ENCODE measurements around the gene TGFB2. TPM values are rescaled to one million over a fixed set of nuclear protein-coding genes. Genes with fewer than 3 reads are reported as not detected.

Gene TGFB2
- total and polyA plus RNA-seq, 2 donors (not counting 1 experiment from before 2014, with no cell fraction given) = 0.55 to 0.76 TPM

- H3K9me3 Mint-ChIP-seq (ENCODE audit: insufficient read depth) = no peaks in the 10 kb centered on the region
- no peak overlapping the region for H3K27ac Mint-ChIP-seq
- Histone ChIP-seq H3K4me3 (ENCODE audit: control extremely low read depth in 1 of 5, extremely low read depth in 1 of 5, insufficient read depth in 1 of 5, low read depth in 2 of 5, low read length in 4 of 5) (no peak overlapping the region), H3K27me3 (replicated peaks in 1 of 4; ENCODE audit: control extremely low read depth in 1 of 4, control insufficient read depth in 3 of 4, insufficient read depth in 4 of 4, low read length in 3 of 4) (no peaks in the 10 kb centered on the region), H3K4me1 (ENCODE audit: control insufficient read depth in 2 of 2, insufficient read depth in 2 of 2, low read length in 2 of 2) (peaks cover 9 to 16% of the 10 kb centered on the region in 2 donors), H3K27ac (ENCODE audit: low read length in 2 of 2) (no peak overlapping the region), H3K79me2 (ENCODE audit: control insufficient read depth, insufficient read depth, low read length) (no peaks in the 10 kb centered on the region), H2AFZ (ENCODE audit: insufficient read depth, low read depth, low read length, poor library complexity, severe bottlenecking) (no peak overlapping the region), H3K9me3 (ENCODE audit: control extremely low read depth in 1 of 3, control insufficient read depth in 2 of 3, insufficient read depth in 1 of 3, low read length in 2 of 3) (no peaks in the 10 kb centered on the region), H3K36me3 (replicated peaks in 1 of 2; ENCODE audit: control extremely low read depth in 1 of 2, control insufficient read depth in 1 of 2, extremely low read depth in 1 of 2, insufficient read depth in 2 of 2, low read length in 1 of 2) (no peaks in the 10 kb centered on the region), H4K20me1 (ENCODE audit: control insufficient read depth, insufficient read depth, low read length, poor library complexity, severe bottlenecking) (no peaks in the 10 kb centered on the region), H3K4me2 (replicated peaks; ENCODE audit: low read depth, low read length, poor library complexity, severe bottlenecking) (no peak overlapping the region), H3K9ac (ENCODE audit: low read length) (no peak overlapping the region)
- ChIA-PET POLR2A (no interaction called here), CTCF (interaction anchor here (1.0 to 2.7 kb wide), 2 partner anchors 12 to 1045 kb away, joined by 4 to 13 read pairs; no protein-coding TSS in a partner anchor)
- peaks cover 2% of the 10 kb centered on the region for H3K4me1 Mint-ChIP-seq
- DNase-seq (no peak), ATAC-seq (ENCODE audit: low read depth) (no peak)
- H3K4me3 Mint-ChIP-seq = no peak overlapping the region
- no peaks in the 10 kb centered on the region for H3K27me3 Mint-ChIP-seq
- intact Hi-C loops (cut with micrococcal nuclease) = loop anchor here (10.0 kb wide), 2 partner anchors 103 to 723 kb away; no protein-coding TSS in a partner anchor
- TF ChIP-seq EZH2 (IDR thresholded peaks at IDR 0.05; ENCODE audit: borderline replicate concordance, insufficient read depth, low read depth, low read length, poor library complexity, severe bottlenecking) (no peak), CTCF (IDR thresholded peaks at IDR 0.05) (no peak)
- no CpG with 5 or more reads among the region's 1 CpG for WGBS (ENCODE audit: insufficient coverage)
Observed at GRCh38 chr1:218341325-218341724, 3.8 kb upstream of the TGFB2 start.

- Mint-ChIP-seq H3K9me3 (ENCODE audit: insufficient read depth) (no peaks in the 10 kb centered on the region), H3K27ac (no peak overlapping the region), H3K4me1 (peaks cover 9% of the 10 kb centered on the region), H3K27me3 (no peaks in the 10 kb centered on the region), H3K4me3 (no peak overlapping the region)
- H3K4me2 ChIP-seq (replicated peaks; ENCODE audit: low read depth, low read length, poor library complexity, severe bottlenecking) = no peak overlapping the region
- WGBS (ENCODE audit: insufficient coverage) = no CpG with 5 or more reads among the region's 4 CpGs
- ChIA-PET CTCF (interaction anchor here (1.0 kb wide), 1 partner anchor 1044 kb away, joined by 4 read pairs; no protein-coding TSS in a partner anchor), POLR2A (no interaction called here)
- no peaks in the 10 kb centered on the region for H3K9me3 ChIP-seq (ENCODE audit: control extremely low read depth in 1 of 3, control insufficient read depth in 2 of 3, insufficient read depth in 1 of 3, low read length in 2 of 3)
- H2AFZ ChIP-seq (ENCODE audit: insufficient read depth, low read depth, low read length, poor library complexity, severe bottlenecking) = no peak overlapping the region
- no peak for TF ChIP-seq CTCF (IDR thresholded peaks at IDR 0.05)
- ATAC-seq (ENCODE audit: low read depth) = no peak
- H4K20me1 ChIP-seq (ENCODE audit: control insufficient read depth, insufficient read depth, low read length, poor library complexity, severe bottlenecking) = no peaks in the 10 kb centered on the region
- no peak overlapping the region for H3K27ac ChIP-seq (ENCODE audit: low read length in 2 of 2)
- H3K27me3 ChIP-seq (replicated peaks in 1 of 4; ENCODE audit: control extremely low read depth in 1 of 4, control insufficient read depth in 3 of 4, insufficient read depth in 4 of 4, low read length in 3 of 4) = no peaks in the 10 kb centered on the region
- no peak overlapping the region for H3K9ac ChIP-seq (ENCODE audit: low read length)
- no peaks in the 10 kb centered on the region for H3K36me3 ChIP-seq (replicated peaks in 1 of 2; ENCODE audit: control extremely low read depth in 1 of 2, control insufficient read depth in 1 of 2, extremely low read depth in 1 of 2, insufficient read depth in 2 of 2, low read length in 1 of 2)
- no peaks in the 10 kb centered on the region for H3K79me2 ChIP-seq (ENCODE audit: control insufficient read depth, insufficient read depth, low read length)
- DNase-seq = no peak
- H3K4me1 ChIP-seq (ENCODE audit: control insufficient read depth in 2 of 2, insufficient read depth in 2 of 2, low read length in 2 of 2) = peaks cover 11 to 20% of the 10 kb centered on the region in 2 donors
- intact Hi-C loops (cut with micrococcal nuclease) = loop anchor here (10.0 kb wide), 2 partner anchors 103 to 723 kb away; no protein-coding TSS in a partner anchor
- no peak overlapping the region for H3K4me3 ChIP-seq (ENCODE audit: control extremely low read depth in 1 of 5, extremely low read depth in 1 of 5, insufficient read depth in 1 of 5, low read depth in 2 of 5, low read length in 4 of 5)
Observed at GRCh38 chr1:218342091-218342490, 3.0 kb upstream of the TGFB2 start.
